COLO668 (cell line): Measurements from ENCODE around the gene GNG10.
"Not testable (repeated sequence)": the region's sequence is repeated elsewhere in the genome, so short reads cannot be mapped to it uniquely, and the experiment has no call there.

Experiments used
- DNase-seq: peaks from one replicate; lab custom pipeline; 2025; ENCODE audit not compliant: unreplicated experiment; lab: John Stamatoyannopoulos, UW

Gene GNG10

GRCh38 chr9:111649016-111649415 lies 12.4 kb upstream of the GNG10 start:
- DNase-seq, result no peak

- DNase-seq, result no peak
Observed at GRCh38 chr9:111657051-111657450, 4.4 kb upstream of the GNG10 start.

GRCh38 chr9:111658943-111659342 lies 2.5 kb upstream of the GNG10 start:
- DNase-seq, result no peak

GRCh38 chr9:111659691-111660090 lies 1.7 kb upstream of the GNG10 start:
- DNase-seq, result no peak

GRCh38 chr9:111661802-111662521 lies 557 bp downstream of the GNG10 start:
- peak; percentile 40 for DNase-seq

GRCh38 chr9:111662576-111663300 lies 1.3 kb downstream of the GNG10 start:
- DNase-seq, result no peak

- DNase-seq, result no peak
Observed at GRCh38 chr9:111663301-111663823, 2.0 kb downstream of the GNG10 start.

- no peak for DNase-seq
Observed at GRCh38 chr9:111668026-111668573, 6.7 kb downstream of the GNG10 start.

GRCh38 chr9:111668601-111669000 lies 7.2 kb downstream of the GNG10 start:
- DNase-seq, result not testable (repeated sequence)

GRCh38 chr9:111674319-111674718 lies 12.9 kb downstream of the GNG10 start:
- DNase-seq, result no peak

- no peak for DNase-seq
Observed at GRCh38 chr9:111676116-111676515, 14.7 kb downstream of the GNG10 start.

GRCh38 chr9:111678293-111678692 lies 16.9 kb downstream of the GNG10 start:
- DNase-seq, result no peak

- DNase-seq, result no peak
Observed at GRCh38 chr9:111679199-111679598, 17.8 kb downstream of the GNG10 start.

GRCh38 chr9:111683392-111683791 lies 22.0 kb downstream of the GNG10 start:
- no peak for DNase-seq

GRCh38 chr9:111691672-111692329 lies 30.4 kb downstream of the GNG10 start:
- DNase-seq, result no peak

GRCh38 chr9:111696796-111697195 lies 35.4 kb downstream of the GNG10 start:
- DNase-seq, result no peak

GRCh38 chr9:111700776-111701175 lies 39.4 kb downstream of the GNG10 start:
- no peak for DNase-seq

GRCh38 chr9:111704503-111704902 lies 43.1 kb downstream of the GNG10 start:
- no peak for DNase-seq

GRCh38 chr9:111711548-111711947 lies 50.1 kb downstream of the GNG10 start:
- DNase-seq, result no peak

- DNase-seq, result no peak
Observed at GRCh38 chr9:111712369-111712768, 51.0 kb downstream of the GNG10 start.

GRCh38 chr9:111715471-111715870 lies 54.1 kb downstream of the GNG10 start:
- no peak for DNase-seq
